T-helper 1 cell treated with Interleukin-12 subunit alpha and Interleukin-12 subunit beta and Interleukin-4 antibody, amounts not matched to agents 30 ng/mL and 1 ng/mL, for 36 hours (primary cell): ENCODE results near the gene WDR90. TPM values are rescaled to one million over a fixed set of nuclear protein-coding genes. Genes with fewer than 3 reads are reported as not detected.

Source experiments
- intact Hi-C: fragments of 100-400 bp; cut with micrococcal nuclease; formaldehyde crosslinking; loops from one replicate; pipeline ENCODE4 v1.15.1; 2024
- total RNA-seq: library from RNA; stranded (reverse); gene quantifications from 2 replicates; pipeline ENCODE4 v1.2.3, GENCODE V29; 2022

Gene WDR90
- total RNA-seq, 1 donor from 2014 or later, result 53.6 TPM

- intact Hi-C loops, result no loop called here
These were observed 54.9 kb downstream of the WDR90 start for GRCh38 chr16:704047-704446.

GRCh38 chr16:704552-705380 is 55.6 kb downstream of the WDR90 start:
- intact Hi-C loops, result no loop called here

GRCh38 chr16:705431-706188 is 56.4 kb downstream of the WDR90 start, which contains the start of gene FBXL16:
Gene FBXL16, minus strand, starts transcription at chr16:705801. Its CDS starts 8,396 bp downstream, at chr16:697405.
- intact Hi-C loops, result no loop called here

- intact Hi-C loops, result no loop called here
These were observed 57.3 kb downstream of the WDR90 start for GRCh38 chr16:706189-707061.

- intact Hi-C loops, result no loop called here
These were observed 57.9 kb downstream of the WDR90 start for GRCh38 chr16:707062-707538.

- intact Hi-C loops, result no loop called here
These were observed 58.9 kb downstream of the WDR90 start for GRCh38 chr16:708019-708418.

- intact Hi-C loops, result no loop called here
These were observed 59.8 kb downstream of the WDR90 start for GRCh38 chr16:708959-709358.

GRCh38 chr16:709566-710499 is 60.7 kb downstream of the WDR90 start:
- intact Hi-C loops, result loop anchor here (5.0 kb wide), 1 partner anchor 347 kb away; no protein-coding TSS in a partner anchor

- intact Hi-C loops, result loop anchor here (1.0 to 5.0 kb wide), 3 partner anchors 23 to 347 kb away; no protein-coding TSS in a partner anchor
These were observed 61.4 kb downstream of the WDR90 start for GRCh38 chr16:710500-711075.

- intact Hi-C loops, result loop anchor here (1.0 to 5.0 kb wide), 3 partner anchors 22 to 346 kb away; no protein-coding TSS in a partner anchor
These were observed 61.9 kb downstream of the WDR90 start for GRCh38 chr16:711084-711483.

GRCh38 chr16:711548-712320 is 62.6 kb downstream of the WDR90 start:
- intact Hi-C loops, result loop anchor here (1.0 to 5.0 kb wide), 4 partner anchors 22 to 391 kb away; no protein-coding TSS in a partner anchor

- intact Hi-C loops, result loop anchor here (2.0 to 5.0 kb wide), 2 partner anchors 345 to 390 kb away; no protein-coding TSS in a partner anchor
These were observed 63.6 kb downstream of the WDR90 start for GRCh38 chr16:712740-713250.

- intact Hi-C loops, result loop anchor here (1.0 to 5.0 kb wide), 3 partner anchors 26 to 343 kb away; partner anchors contain the start of gene CIAO3
These were observed 64.9 kb downstream of the WDR90 start for GRCh38 chr16:714079-714478.

- intact Hi-C loops, result loop anchor here (1.0 to 5.0 kb wide), 3 partner anchors 25 to 342 kb away; partner anchors contain the start of gene CIAO3
These were observed 65.7 kb downstream of the WDR90 start, which contains the start of gene METRN for GRCh38 chr16:714558-715476. Gene METRN, plus strand, starts transcription at chr16:715118. Its CDS starts 172 bp downstream, at chr16:715290.

- intact Hi-C loops, result no loop called here
These were observed 66.5 kb downstream of the WDR90 start for GRCh38 chr16:715477-716199.

GRCh38 chr16:716200-716568 is 67.0 kb downstream of the WDR90 start:
- intact Hi-C loops, result no loop called here
